Immature natural killer cell (primary cell): ENCODE measurements around the gene PTPRN. TPM values are rescaled to one million over a fixed set of nuclear protein-coding genes. Genes with fewer than 3 reads are reported as not detected.

Experiments
- DNase-seq, 3 donors: peaks; one replicate each; pipeline ENCODE4 v3.0.0; 2022; ENCODE audit warnings: mixed read lengths in 1 of 3
- H3K27ac Mint-ChIP-seq, 6 donors: one replicate each; pipeline ENCODE4 v1.8.0; 2020; ENCODE audit warnings: mixed read lengths in 6 of 6, mild to moderate bottlenecking in 5 of 6, inconsistent platforms in 4 of 6, moderate library complexity in 3 of 6
- H3K27me3 Mint-ChIP-seq, 3 donors: one replicate each; pipeline ENCODE4 v1.8.0; 2020 to 2021; ENCODE audit warnings: low read depth in 3 of 3, mild to moderate bottlenecking in 3 of 3, mixed read lengths in 3 of 3, moderate library complexity in 3 of 3, inconsistent platforms in 1 of 3
- H3K36me3 Mint-ChIP-seq, 3 donors: one replicate each; pipeline ENCODE4 v1.8.0; 2020; ENCODE audit warnings: mixed read lengths in 3 of 3, inconsistent platforms in 2 of 3, mild to moderate bottlenecking in 2 of 3
- H3K4me1 Mint-ChIP-seq, 2 donors: one replicate each; pipeline ENCODE4 v1.8.0; 2020; ENCODE audit warnings: inconsistent platforms in 2 of 2, mild to moderate bottlenecking in 2 of 2, mixed read lengths in 2 of 2, moderate library complexity in 1 of 2
- H3K4me3 Mint-ChIP-seq, 5 donors: one replicate each; pipeline ENCODE4 v1.8.0; 2020; ENCODE audit warnings: mild to moderate bottlenecking in 5 of 5, mixed read lengths in 5 of 5, inconsistent platforms in 3 of 5, moderate library complexity in 3 of 5
- H3K9me3 Mint-ChIP-seq, 6 donors: one replicate each; pipeline ENCODE4 v1.8.0; 2020; ENCODE audit warnings: mild to moderate bottlenecking in 6 of 6, mixed read lengths in 6 of 6, inconsistent platforms in 4 of 6, moderate library complexity in 3 of 6
- polyA plus RNA-seq, 3 donors: library from polyadenylated mRNA; unstranded; fragments of 300-500 nt; fragmentation: Illumina TruSeq; gene quantifications; one replicate each; pipeline ENCODE4 v1.2.3, GENCODE V29; 2021

The PTPRN gene
- under 1 TPM in 1 of 3 donors, not detected in 2; 0.41 TPM for polyA plus RNA-seq

GRCh38 chr2:219309278-219309677 lies at the start of gene PTPRN:
TSS of gene PTPRN (minus strand) at chr2:219309401. CDS start at chr2:219309332, 69 bp downstream.
- Mint-ChIP-seq H3K4me1 (no peaks in the 10 kb centered on the region), H3K27ac (no peak within 1 kb of the TSS), H3K36me3 (no peaks in the 10 kb centered on the region), H3K9me3 (no peaks in the 10 kb centered on the region), H3K4me3 (no peak within 1 kb of the TSS), H3K27me3 (peaks cover 17 to 32% (median 24%) of the 10 kb centered on the region in 3 donors)
- DNase-seq: no peak

- peaks cover 4 to 13% (median 7%) of the 10 kb centered on the region in 3 donors for H3K36me3 Mint-ChIP-seq
- DNase-seq: no peak
- H3K4me3 Mint-ChIP-seq: no peak overlapping the region
- no peaks in the 10 kb centered on the region for H3K4me1 Mint-ChIP-seq
- H3K27me3 Mint-ChIP-seq: peaks cover 2 to 26% (median 10%) of the 10 kb centered on the region in 3 donors
- no peak overlapping the region for H3K27ac Mint-ChIP-seq
- peaks cover 0 to 1% (median 0%) of the 10 kb centered on the region in 6 donors for H3K9me3 Mint-ChIP-seq
Measured at GRCh38 chr2:219358170-219359075, 49.2 kb upstream of the PTPRN start.

- Mint-ChIP-seq H3K9me3 (peaks cover 0 to 1% (median 0%) of the 10 kb centered on the region in 6 donors), H3K4me3 (no peak overlapping the region), H3K27ac (no peak overlapping the region), H3K4me1 (no peaks in the 10 kb centered on the region), H3K27me3 (peaks cover 6 to 33% (median 10%) of the 10 kb centered on the region in 3 donors), H3K36me3 (peaks cover 0 to 9% (median 3%) of the 10 kb centered on the region in 3 donors)
- no peak for DNase-seq
Measured at GRCh38 chr2:219356834-219357233, 47.6 kb upstream of the PTPRN start.

- H3K36me3 Mint-ChIP-seq: no peaks in the 10 kb centered on the region
- no peak overlapping the region for H3K4me3 Mint-ChIP-seq
- no peak for DNase-seq
- H3K9me3 Mint-ChIP-seq: no peaks in the 10 kb centered on the region
- no peak overlapping the region for H3K27ac Mint-ChIP-seq
- peaks cover 7 to 34% (median 12%) of the 10 kb centered on the region in 3 donors for H3K27me3 Mint-ChIP-seq
- H3K4me1 Mint-ChIP-seq: no peaks in the 10 kb centered on the region
Measured at GRCh38 chr2:219354582-219354981, 45.4 kb upstream of the PTPRN start.

- no peak for DNase-seq
- H3K36me3 Mint-ChIP-seq: no peaks in the 10 kb centered on the region
- no peak overlapping the region for H3K27ac Mint-ChIP-seq
- H3K4me1 Mint-ChIP-seq: no peaks in the 10 kb centered on the region
- H3K9me3 Mint-ChIP-seq: no peaks in the 10 kb centered on the region
- H3K27me3 Mint-ChIP-seq: peaks cover 12 to 31% (median 12%) of the 10 kb centered on the region in 3 donors
- H3K4me3 Mint-ChIP-seq: no peak overlapping the region
Measured at GRCh38 chr2:219353129-219353528, 43.9 kb upstream of the PTPRN start.

- H3K9me3 Mint-ChIP-seq: no peaks in the 10 kb centered on the region
- H3K27me3 Mint-ChIP-seq: peaks cover 8 to 31% (median 12%) of the 10 kb centered on the region in 3 donors
- H3K4me3 Mint-ChIP-seq: peak overlapping the region in 1 of 5 donors; percentile 12
- no peak overlapping the region for H3K27ac Mint-ChIP-seq
- H3K36me3 Mint-ChIP-seq: no peaks in the 10 kb centered on the region
- H3K4me1 Mint-ChIP-seq: no peaks in the 10 kb centered on the region
- peak; percentile 24 to 39 (median 31) for DNase-seq
Measured at GRCh38 chr2:219352448-219353023, 43.3 kb upstream of the PTPRN start.

- Mint-ChIP-seq H3K27me3 (peaks cover 3 to 25% (median 12%) of the 10 kb centered on the region in 3 donors), H3K4me1 (no peaks in the 10 kb centered on the region), H3K9me3 (no peaks in the 10 kb centered on the region), H3K36me3 (no peaks in the 10 kb centered on the region), H3K27ac (no peak overlapping the region), H3K4me3 (no peak overlapping the region)
- no peak for DNase-seq
Measured at GRCh38 chr2:219350710-219351221, 41.6 kb upstream of the PTPRN start.

GRCh38 chr2:219350215-219350614 lies 41.0 kb upstream of the PTPRN start:
- DNase-seq: no peak
- no peaks in the 10 kb centered on the region for H3K4me1 Mint-ChIP-seq
- H3K36me3 Mint-ChIP-seq: no peaks in the 10 kb centered on the region
- no peaks in the 10 kb centered on the region for H3K9me3 Mint-ChIP-seq
- H3K27me3 Mint-ChIP-seq: peaks cover 3 to 22% (median 14%) of the 10 kb centered on the region in 3 donors
- no peak overlapping the region for H3K27ac Mint-ChIP-seq
- no peak overlapping the region for H3K4me3 Mint-ChIP-seq

- no peak overlapping the region for H3K27ac Mint-ChIP-seq
- no peaks in the 10 kb centered on the region for H3K36me3 Mint-ChIP-seq
- H3K27me3 Mint-ChIP-seq: peaks cover 6 to 13% (median 7%) of the 10 kb centered on the region in 3 donors
- no peak overlapping the region for H3K4me3 Mint-ChIP-seq
- H3K4me1 Mint-ChIP-seq: no peaks in the 10 kb centered on the region
- no peak for DNase-seq
- H3K9me3 Mint-ChIP-seq: no peaks in the 10 kb centered on the region
Measured at GRCh38 chr2:219344751-219345430, 35.7 kb upstream of the PTPRN start.

- Mint-ChIP-seq H3K27ac (no peak overlapping the region), H3K27me3 (peaks cover 5 to 36% (median 21%) of the 10 kb centered on the region in 3 donors), H3K36me3 (no peaks in the 10 kb centered on the region), H3K4me1 (no peaks in the 10 kb centered on the region), H3K4me3 (no peak overlapping the region), H3K9me3 (peaks cover 6 to 27% (median 8%) of the 10 kb centered on the region in 6 donors)
- DNase-seq: no peak
Measured at GRCh38 chr2:219335373-219335786, 26.2 kb upstream of the PTPRN start.

GRCh38 chr2:219334076-219334475 lies 24.9 kb upstream of the PTPRN start:
- H3K27me3 Mint-ChIP-seq: peaks cover 5 to 38% (median 22%) of the 10 kb centered on the region in 3 donors
- H3K4me1 Mint-ChIP-seq: no peaks in the 10 kb centered on the region
- H3K9me3 Mint-ChIP-seq: peaks cover 6 to 27% (median 8%) of the 10 kb centered on the region in 6 donors
- H3K36me3 Mint-ChIP-seq: no peaks in the 10 kb centered on the region
- H3K4me3 Mint-ChIP-seq: no peak overlapping the region
- no peak for DNase-seq
- H3K27ac Mint-ChIP-seq: no peak overlapping the region

- H3K36me3 Mint-ChIP-seq: no peaks in the 10 kb centered on the region
- peaks cover 6 to 27% (median 8%) of the 10 kb centered on the region in 6 donors for H3K9me3 Mint-ChIP-seq
- peaks cover 9 to 38% (median 22%) of the 10 kb centered on the region in 3 donors for H3K27me3 Mint-ChIP-seq
- H3K4me3 Mint-ChIP-seq: peak within 1 kb of the TSS in 1 of 5 donors; percentile 9
- H3K4me1 Mint-ChIP-seq: no peaks in the 10 kb centered on the region
- no peak within 1 kb of the TSS for H3K27ac Mint-ChIP-seq
- DNase-seq: no peak
Measured at GRCh38 chr2:219332542-219332941, 23.3 kb upstream of the PTPRN start, which contains the start of gene RESP18. TSS of gene RESP18 (minus strand) at chr2:219332744.

- Mint-ChIP-seq H3K4me1 (no peaks in the 10 kb centered on the region), H3K4me3 (peak overlapping the region in 1 of 5 donors; percentile 33), H3K9me3 (peaks cover 4 to 26% (median 7%) of the 10 kb centered on the region in 6 donors), H3K27ac (no peak overlapping the region), H3K27me3 (peaks cover 9 to 36% (median 22%) of the 10 kb centered on the region in 3 donors), H3K36me3 (no peaks in the 10 kb centered on the region)
- peak in 1 of 3 donors; percentile 15 for DNase-seq
Measured at GRCh38 chr2:219331560-219332213, 22.5 kb upstream of the PTPRN start.
